ENCODE measurements around the gene EVA1C. TPM values are rescaled to one million over a fixed set of nuclear protein-coding genes. Genes with fewer than 3 reads are reported as not detected.
A peak's percentile ranks its signal among the peaks of the same experiment; 100 is the strongest.
"Not testable (repeated sequence)": the region's sequence is repeated elsewhere in the genome, so short reads cannot be mapped to it uniquely, and the experiment has no call there.

Gene EVA1C
- total and polyA plus RNA-seq, 2 donors (not counting 3 experiments of a cell fraction or from before 2014, with no cell fraction given): 22.8 to 38.6 TPM

- POLR2A ChIA-PET: interaction anchor here (0.9 to 1.1 kb wide), 2 partner anchors 16 to 24 kb away, joined by 3 to 4 read pairs; no protein-coding TSS in a partner anchor
- H3K27me3 ChIP-seq (ENCODE audit: control insufficient read depth in 2 of 2, insufficient read depth in 2 of 2, low read length in 2 of 2): no peaks in the 10 kb centered on the region
- peak overlapping the region; percentile 67 for H3K9ac ChIP-seq (replicated peaks; ENCODE audit: extremely low read depth, insufficient read depth, low read length)
- H3K27ac ChIP-seq (ENCODE audit: insufficient read depth, low read depth, low read length): peak overlapping the region; percentile 91
- peak overlapping the region; percentile 17 for H3K4me2 ChIP-seq (ENCODE audit: insufficient read depth, low read length)
- intact Hi-C loops (cut with micrococcal nuclease): loop anchor here (1.0 to 5.0 kb wide), 5 partner anchors 21 to 88 kb away; no protein-coding TSS in a partner anchor
- FAIRE-seq: peak; percentile 90
- H4K20me1 ChIP-seq (replicated peaks; ENCODE audit: control insufficient read depth, extremely low read depth, insufficient read depth, low read length): no peaks in the 10 kb centered on the region
- no TSS peak for BruUV-seq (replicated peaks)
- H3K9me1 ChIP-seq (replicated peaks; ENCODE audit: control insufficient read depth, extremely low read depth, insufficient read depth, low read length): no peaks in the 10 kb centered on the region
- H3K4me3 ChIP-seq (replicated peaks in 1 of 3; ENCODE audit: insufficient read depth in 1 of 3, low read depth in 1 of 3, low read length in 3 of 3): no peak overlapping the region
- DNase-seq (ENCODE audit: low read depth, low spot score): peak; percentile 85
- CTCF ChIA-PET: interaction anchor here (1.0 to 2.1 kb wide), 7 partner anchors 16 to 96 kb away, joined by 3 to 6 read pairs (median 5); no protein-coding TSS in a partner anchor
- no peak overlapping the region for H2AFZ ChIP-seq (ENCODE audit: low read depth, low read length)
- peaks cover 0 to 3% of the 10 kb centered on the region in 2 experiments for H3K36me3 ChIP-seq (ENCODE audit: control insufficient read depth in 2 of 2, extremely low read depth in 1 of 2, insufficient read depth in 2 of 2, low read length in 2 of 2)
- TF ChIP-seq GATA2 (IDR thresholded peaks at IDR 0.05; ENCODE audit: insufficient read depth, insufficient read length, low read depth, low read length): peak; percentile 65
- TF ChIP-seq POLR2AphosphoS5 (IDR thresholded peaks at IDR 0.05; ENCODE audit: insufficient read depth, low read depth, low read length): peak; percentile 80
- TF ChIP-seq JUN (IDR thresholded peaks at IDR 0.05; ENCODE audit: borderline replicate concordance, insufficient read depth, insufficient read length, low read depth): peak; percentile 57
- peak; percentile 48 for TF ChIP-seq FOS (IDR thresholded peaks at IDR 0.05; ENCODE audit: borderline replicate concordance, insufficient read depth, low read length)
- TF ChIP-seq POLR2A (IDR thresholded peaks at IDR 0.05; ENCODE audit: low read depth, low read length): peak; percentile 66
- no peak for TF ChIP-seq CTCF (IDR thresholded peaks at IDR 0.05; ENCODE audit: extremely low read depth in 1 of 2, insufficient read depth in 1 of 2, low read depth in 1 of 2, low read length in 2 of 2)
- H3K9me3 ChIP-seq (replicated peaks; ENCODE audit: control insufficient read depth, insufficient read depth, low read length): no peaks in the 10 kb centered on the region
- peaks cover 5% of the 10 kb centered on the region for H3K79me2 ChIP-seq (ENCODE audit: control insufficient read depth, insufficient read depth, low read length)
- dilution Hi-C loops (cut with MboI; ENCODE audit: extremely low pct_ligation_motif_present, low sequenced_read_pairs): no loop called here
- H3K4me1 ChIP-seq (ENCODE audit: control insufficient read depth, extremely low read depth, insufficient read depth, low read length): peaks cover 59% of the 10 kb centered on the region
Measured at GRCh38 chr21:32499249-32500055, 86.9 kb downstream of the EVA1C start.

GRCh38 chr21:32503641-32504040, 91.1 kb downstream of the EVA1C start:
- H3K36me3 ChIP-seq (ENCODE audit: control insufficient read depth in 2 of 2, extremely low read depth in 1 of 2, insufficient read depth in 2 of 2, low read length in 2 of 2); H3K79me2 ChIP-seq (ENCODE audit: control insufficient read depth, insufficient read depth, low read length); H4K20me1 ChIP-seq (replicated peaks; ENCODE audit: control insufficient read depth, extremely low read depth, insufficient read depth, low read length); BruUV-seq (replicated peaks); H3K9me3 ChIP-seq (replicated peaks; ENCODE audit: control insufficient read depth, insufficient read depth, low read length); POLR2A ChIA-PET; FAIRE-seq; H3K9ac ChIP-seq (replicated peaks; ENCODE audit: extremely low read depth, insufficient read depth, low read length); CTCF ChIA-PET; intact Hi-C loops (cut with micrococcal nuclease); H2AFZ ChIP-seq (ENCODE audit: low read depth, low read length); H3K27me3 ChIP-seq (ENCODE audit: control insufficient read depth in 2 of 2, insufficient read depth in 2 of 2, low read length in 2 of 2); H3K4me3 ChIP-seq (replicated peaks in 1 of 3; ENCODE audit: insufficient read depth in 1 of 3, low read depth in 1 of 3, low read length in 3 of 3); H3K27ac ChIP-seq (ENCODE audit: insufficient read depth, low read depth, low read length); dilution Hi-C loops (cut with MboI; ENCODE audit: extremely low pct_ligation_motif_present, low sequenced_read_pairs); DNase-seq (ENCODE audit: low read depth, low spot score); H3K9me1 ChIP-seq (replicated peaks; ENCODE audit: control insufficient read depth, extremely low read depth, insufficient read depth, low read length); H3K4me2 ChIP-seq (ENCODE audit: insufficient read depth, low read length): not testable (repeated sequence)
- H3K4me1 ChIP-seq (ENCODE audit: control insufficient read depth, extremely low read depth, insufficient read depth, low read length): peaks cover 20% of the 10 kb centered on the region

GRCh38 chr21:32505767-32506166, 93.3 kb downstream of the EVA1C start:
- dilution Hi-C loops (cut with MboI; ENCODE audit: extremely low pct_ligation_motif_present, low sequenced_read_pairs); H3K9me3 ChIP-seq (replicated peaks; ENCODE audit: control insufficient read depth, insufficient read depth, low read length); DNase-seq (ENCODE audit: low read depth, low spot score); CTCF ChIA-PET; H3K9ac ChIP-seq (replicated peaks; ENCODE audit: extremely low read depth, insufficient read depth, low read length); H3K9me1 ChIP-seq (replicated peaks; ENCODE audit: control insufficient read depth, extremely low read depth, insufficient read depth, low read length); H3K27ac ChIP-seq (ENCODE audit: insufficient read depth, low read depth, low read length); H2AFZ ChIP-seq (ENCODE audit: low read depth, low read length); H3K27me3 ChIP-seq (ENCODE audit: control insufficient read depth in 2 of 2, insufficient read depth in 2 of 2, low read length in 2 of 2); H3K79me2 ChIP-seq (ENCODE audit: control insufficient read depth, insufficient read depth, low read length); BruUV-seq (replicated peaks); FAIRE-seq; H4K20me1 ChIP-seq (replicated peaks; ENCODE audit: control insufficient read depth, extremely low read depth, insufficient read depth, low read length); H3K36me3 ChIP-seq (ENCODE audit: control insufficient read depth in 2 of 2, extremely low read depth in 1 of 2, insufficient read depth in 2 of 2, low read length in 2 of 2); H3K4me3 ChIP-seq (replicated peaks in 1 of 3; ENCODE audit: insufficient read depth in 1 of 3, low read depth in 1 of 3, low read length in 3 of 3); intact Hi-C loops (cut with micrococcal nuclease); H3K4me1 ChIP-seq (ENCODE audit: control insufficient read depth, extremely low read depth, insufficient read depth, low read length); H3K4me2 ChIP-seq (ENCODE audit: insufficient read depth, low read length): not testable (repeated sequence)
- POLR2A ChIA-PET: interaction anchor here (0.8 kb wide), 1 partner anchor 11 kb away, joined by 3 read pairs; no protein-coding TSS in a partner anchor

Data from endothelial cell of umbilical vein (primary cell).